ENCODE measurements around the gene ZNF783.

GRCh38 chr7:149289262-149289661 is 27.3 kb downstream of the ZNF783 start:
- TF ChIP-seq, protein P1, sequence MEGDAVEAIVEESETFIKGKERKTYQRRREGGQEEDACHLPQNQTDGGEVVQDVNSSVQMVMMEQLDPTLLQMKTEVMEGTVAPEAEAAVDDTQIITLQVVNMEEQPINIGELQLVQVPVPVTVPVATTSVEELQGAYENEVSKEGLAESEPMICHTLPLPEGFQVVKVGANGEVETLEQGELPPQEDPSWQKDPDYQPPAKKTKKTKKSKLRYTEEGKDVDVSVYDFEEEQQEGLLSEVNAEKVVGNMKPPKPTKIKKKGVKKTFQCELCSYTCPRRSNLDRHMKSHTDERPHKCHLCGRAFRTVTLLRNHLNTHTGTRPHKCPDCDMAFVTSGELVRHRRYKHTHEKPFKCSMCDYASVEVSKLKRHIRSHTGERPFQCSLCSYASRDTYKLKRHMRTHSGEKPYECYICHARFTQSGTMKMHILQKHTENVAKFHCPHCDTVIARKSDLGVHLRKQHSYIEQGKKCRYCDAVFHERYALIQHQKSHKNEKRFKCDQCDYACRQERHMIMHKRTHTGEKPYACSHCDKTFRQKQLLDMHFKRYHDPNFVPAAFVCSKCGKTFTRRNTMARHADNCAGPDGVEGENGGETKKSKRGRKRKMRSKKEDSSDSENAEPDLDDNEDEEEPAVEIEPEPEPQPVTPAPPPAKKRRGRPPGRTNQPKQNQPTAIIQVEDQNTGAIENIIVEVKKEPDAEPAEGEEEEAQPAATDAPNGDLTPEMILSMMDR (IDR thresholded peaks at IDR 0.05): no peak
- no peak for TF ChIP-seq EP300 (IDR thresholded peaks at IDR 0.05)
- no peak for TF ChIP-seq POLR2A (IDR thresholded peaks at IDR 0.05)
- no peak for TF ChIP-seq POLR2AphosphoS5 (IDR thresholded peaks at IDR 0.05)

All from suprapubic skin (tissue), 4 donors.